GM21723 (cell line): Measurements from ENCODE around the gene FILIP1L.

Experiments used
- ATAC-seq: cut with Tn5 transposase; IDR thresholded peaks from one replicate; pipeline ENCODE4 v1.9.1; 2021; ENCODE audit warnings: mild to moderate bottlenecking, moderate library complexity; ENCODE audit not compliant: unreplicated experiment

Gene FILIP1L

GRCh38 chr3:99929745-99930139 is 184.6 kb downstream of the FILIP1L start:
- ATAC-seq: no peak

- no peak for ATAC-seq
These were observed 185.2 kb downstream of the FILIP1L start for GRCh38 chr3:99928771-99929744.

GRCh38 chr3:99927671-99928457 is 186.4 kb downstream of the FILIP1L start:
- no peak for ATAC-seq

GRCh38 chr3:99925584-99926230 is 188.6 kb downstream of the FILIP1L start:
- no peak for ATAC-seq

GRCh38 chr3:99923873-99924272 is 190.4 kb downstream of the FILIP1L start:
- no peak for ATAC-seq

- no peak for ATAC-seq
These were observed 192.3 kb downstream of the FILIP1L start for GRCh38 chr3:99921986-99922385.

GRCh38 chr3:99921377-99921695 is 193.0 kb downstream of the FILIP1L start:
- no peak for ATAC-seq

- ATAC-seq: no peak
These were observed 193.6 kb downstream of the FILIP1L start for GRCh38 chr3:99920481-99921376.

GRCh38 chr3:99919694-99920093 is 194.6 kb downstream of the FILIP1L start:
- no peak for ATAC-seq

GRCh38 chr3:99918715-99919114 is 195.6 kb downstream of the FILIP1L start:
- ATAC-seq: no peak

- no peak for ATAC-seq
These were observed 198.3 kb downstream of the FILIP1L start for GRCh38 chr3:99915906-99916432.

GRCh38 chr3:99911433-99911832 is 202.9 kb downstream of the FILIP1L start:
- no peak for ATAC-seq

- no peak for ATAC-seq
These were observed 203.5 kb downstream of the FILIP1L start for GRCh38 chr3:99910752-99911290.

GRCh38 chr3:99909714-99910495 is 204.4 kb downstream of the FILIP1L start:
- ATAC-seq: no peak

- no peak for ATAC-seq
These were observed 206.2 kb downstream of the FILIP1L start for GRCh38 chr3:99907959-99908544.

GRCh38 chr3:99903869-99904268 is 210.4 kb downstream of the FILIP1L start:
- no peak for ATAC-seq

- ATAC-seq: no peak
These were observed 212.2 kb downstream of the FILIP1L start for GRCh38 chr3:99902091-99902490.

- no peak for ATAC-seq
These were observed 212.9 kb downstream of the FILIP1L start for GRCh38 chr3:99901200-99901926.
